ENCODE measurements around the gene RNF157. TPM values are rescaled to one million over a fixed set of nuclear protein-coding genes. Genes with fewer than 3 reads are reported as not detected.

The RNF157 gene
- total and polyA plus RNA-seq, 2 of the 13 experiments (the other 11 are each of a cell fraction or from before 2014, with no cell fraction given): 0.44 to 1.5 TPM

- no peak for TF ChIP-seq BRF2 (CRISPR knock-in tag; IDR thresholded peaks at IDR 0.05)
- TF ChIP-seq ATF7 (IDR thresholded peaks at IDR 0.05): no peak
- TF ChIP-seq ATF7 (CRISPR knock-in tag; IDR thresholded peaks at IDR 0.05): no peak
Observed at GRCh38 chr17:76154936-76155845, 85.1 kb downstream of the RNF157 start (continued).

GRCh38 chr17:76154292-76154691, 86.0 kb downstream of the RNF157 start:
- ChIA-PET POLR2A (interaction anchor here (0.8 to 1.3 kb wide), 3 partner anchors 16 to 45 kb away, joined by 3 read pairs; no protein-coding TSS in a partner anchor), CTCF (ENCODE audit: low intra/inter-chr PET ratio, low total read pairs) (interaction anchor here (2.1 to 4.1 kb wide), 2 partner anchors 29 to 33 kb away, joined by 11 to 20 read pairs; no protein-coding TSS in a partner anchor)
- Histone ChIP-seq H3K9me3 (ENCODE audit: low read length) (no peaks in the 10 kb centered on the region), H2AFZ (ENCODE audit: low read length) (no peak overlapping the region), H3K79me2 (ENCODE audit: insufficient read depth, low read length) (no peaks in the 10 kb centered on the region), H3K27ac (ENCODE audit: extremely low read length, insufficient read depth, low read length) (no peak overlapping the region), H3K4me1 (ENCODE audit: insufficient read depth, low read length) (peaks cover 11% of the 10 kb centered on the region), H3K4me3 (replicated peaks in 1 of 3; ENCODE audit: insufficient read depth in 1 of 3, low read depth in 2 of 3, low read length in 3 of 3) (no peak overlapping the region), H4K20me1 (ENCODE audit: insufficient read depth, low read length) (no peaks in the 10 kb centered on the region), H3K4me2 (ENCODE audit: low read depth, low read length) (no peak overlapping the region), H3K9ac (ENCODE audit: insufficient read depth, low read depth, low read length) (no peak overlapping the region), H3K27me3 (ENCODE audit: control insufficient read depth in 1 of 2, insufficient read depth in 2 of 2, low read length in 2 of 2) (peaks cover 0 to 20% of the 10 kb centered on the region in 2 experiments; a peak in 2 of 5 replicates), H3K36me3 (replicated peaks in 1 of 2; ENCODE audit: control insufficient read depth in 1 of 2, insufficient read depth in 2 of 2, low read length in 2 of 2) (no peaks in the 10 kb centered on the region)
- FAIRE-seq (no peak), ATAC-seq (no peak), DNase-seq (ENCODE audit: low spot score) (no peak)
- 37% methylated on average over 3 of the region's 3 CpGs for WGBS (ENCODE audit: low lambda C conversion rate)
- no TSS peak for BruUV-seq (replicated peaks)
- in situ Hi-C loops (cut with HindIII; ENCODE audit: extremely low pct_ligation_motif_present, low pct_unique_long_range_greater_than_20kb) (no loop called here), intact Hi-C loops (cut with micrococcal nuclease; ENCODE audit: unreplicated experiment) (no loop called here)
- TF ChIP-seq ARID2 (CRISPR knock-in tag; IDR thresholded peaks at IDR 0.05; ENCODE audit: borderline replicate concordance) (no peak), RBAK (CRISPR knock-in tag; IDR thresholded peaks at IDR 0.05) (no peak), ZNF577 (CRISPR knock-in tag; IDR thresholded peaks at IDR 0.05; ENCODE audit: borderline replicate concordance, low read depth) (no peak), MXD1 (CRISPR knock-in tag; IDR thresholded peaks at IDR 0.05) (no peak), POLR2AphosphoS2 (IDR thresholded peaks at IDR 0.05; ENCODE audit: low read depth, low read length) (no peak), HNRNPLL (IDR thresholded peaks at IDR 0.05; ENCODE audit: low read depth, low read length, poor library complexity, severe bottlenecking) (no peak), CEBPB (IDR thresholded peaks at IDR 0.05; ENCODE audit: borderline replicate concordance, low read depth, low read length) (no peak), CREB1 (IDR thresholded peaks at IDR 0.05) (no peak), CREB1 (CRISPR knock-in tag; IDR thresholded peaks at IDR 0.05) (no peak), MYNN (CRISPR knock-in tag; IDR thresholded peaks at IDR 0.05; ENCODE audit: low read depth) (no peak), ZNF33B (CRISPR knock-in tag; IDR thresholded peaks at IDR 0.05) (no peak), ZFP36L1 (CRISPR knock-in tag; IDR thresholded peaks at IDR 0.05) (no peak), HBP1 (CRISPR knock-in tag; IDR thresholded peaks at IDR 0.05; ENCODE audit: low read depth) (no peak)
